Activated naive CD8-positive, alpha-beta T cell treated with anti-CD3 and anti-CD28 coated beads, Interleukin-2, amount 10 ng/mL, durations not matched to agents 7 days and 5 days (primary cell): ENCODE data around the gene CYTH1. TPM values are rescaled to one million over a fixed set of nuclear protein-coding genes. Genes with fewer than 3 reads are reported as not detected.

Source experiments
- ATAC-seq: fragments of 150-1000 bp; cut with Tn5 transposase; one replicate; pipeline ENCODE4 v1.10.0; 2021; ENCODE audit warnings: low read depth, moderate library complexity
- POLR2A ChIA-PET: fragments of 350-600 bp; sonication (Branson Sonifier 250); formaldehyde crosslinking; loops from one replicate; lab custom pipeline; 2021; ENCODE audit warnings: antibody characterized with exemption; lab: Charles Lee
- DNase-seq: peaks from one replicate; pipeline ENCODE4 v3.0.0; 2021
- H3K27ac Mint-ChIP-seq: one replicate; pipeline ENCODE4 v1.8.0; 2022; ENCODE audit warnings: mild to moderate bottlenecking, mixed read lengths
- H3K27me3 Mint-ChIP-seq: one replicate; pipeline ENCODE4 v1.8.0; 2022; ENCODE audit warnings: mild to moderate bottlenecking, moderate library complexity, mixed read lengths
- H3K36me3 Mint-ChIP-seq: one replicate; pipeline ENCODE4 v1.8.0; 2021; ENCODE audit warnings: mild to moderate bottlenecking, mixed read lengths
- H3K4me1 Mint-ChIP-seq: one replicate; pipeline ENCODE4 v1.8.0; 2021; ENCODE audit warnings: mixed read lengths
- H3K4me3 Mint-ChIP-seq: one replicate; pipeline ENCODE4 v1.8.0; 2022; ENCODE audit warnings: mild to moderate bottlenecking, moderate library complexity, mixed read lengths
- H3K9me3 Mint-ChIP-seq: one replicate; pipeline ENCODE4 v1.8.0; 2021; ENCODE audit warnings: mixed read lengths
- total RNA-seq, 2 experiments: library from RNA; stranded (reverse); gene quantifications; one replicate each; pipeline ENCODE4 v1.2.3, GENCODE V29; 2021

CYTH1 gene
- total RNA-seq, 2 experiments from 2014 or later: 180 to 200 TPM

DNA sequence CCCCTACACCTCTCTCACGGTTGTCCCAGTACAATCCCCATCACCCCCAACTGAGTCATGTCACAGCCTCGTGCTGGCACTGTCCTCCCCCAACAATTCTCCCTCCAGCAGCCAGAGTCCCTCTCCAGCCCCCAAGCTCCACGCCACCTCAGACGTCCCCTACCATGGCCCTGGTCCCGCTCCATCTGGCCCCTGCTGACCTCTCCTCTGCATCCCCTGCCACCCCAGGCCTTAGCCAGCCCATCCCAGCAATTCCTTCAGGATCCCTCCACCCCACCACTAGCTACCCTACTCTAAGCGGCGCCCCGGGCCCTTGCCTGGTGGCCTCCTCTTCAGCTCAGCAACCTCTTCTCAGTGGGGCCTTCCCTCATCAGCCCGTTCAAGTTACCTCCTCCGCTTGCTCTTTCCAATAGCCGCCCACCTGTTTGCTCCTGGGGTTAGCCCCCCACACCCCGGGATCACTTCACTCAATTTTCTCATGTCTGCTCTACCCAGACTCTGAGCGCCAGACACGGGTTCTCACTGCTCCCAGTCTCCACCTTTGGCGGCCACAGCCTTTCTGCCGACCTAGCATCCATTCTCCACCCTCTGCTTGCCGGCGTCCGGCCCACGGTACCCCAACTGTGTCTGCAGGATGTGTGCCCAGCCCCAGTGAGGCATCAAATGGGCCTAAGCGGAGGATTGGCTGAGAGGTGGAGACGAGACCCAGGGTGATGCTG, 112.7 kb downstream of the CYTH1 start:
- peak overlapping the region; percentile 39 for H3K27ac Mint-ChIP-seq
- H3K4me1 Mint-ChIP-seq: peaks cover 19% of the 10 kb centered on the region
- ATAC-seq: no peak
- no peak for DNase-seq
- no peaks in the 10 kb centered on the region for H3K27me3 Mint-ChIP-seq
- no peak overlapping the region for H3K4me3 Mint-ChIP-seq
- no peaks in the 10 kb centered on the region for H3K9me3 Mint-ChIP-seq
- peaks cover 14% of the 10 kb centered on the region for H3K36me3 Mint-ChIP-seq
- POLR2A ChIA-PET: interaction anchor here (0.5 kb wide), 1 partner anchor 71 kb away, joined by 4 read pairs; no protein-coding TSS in a partner anchor

DNA sequence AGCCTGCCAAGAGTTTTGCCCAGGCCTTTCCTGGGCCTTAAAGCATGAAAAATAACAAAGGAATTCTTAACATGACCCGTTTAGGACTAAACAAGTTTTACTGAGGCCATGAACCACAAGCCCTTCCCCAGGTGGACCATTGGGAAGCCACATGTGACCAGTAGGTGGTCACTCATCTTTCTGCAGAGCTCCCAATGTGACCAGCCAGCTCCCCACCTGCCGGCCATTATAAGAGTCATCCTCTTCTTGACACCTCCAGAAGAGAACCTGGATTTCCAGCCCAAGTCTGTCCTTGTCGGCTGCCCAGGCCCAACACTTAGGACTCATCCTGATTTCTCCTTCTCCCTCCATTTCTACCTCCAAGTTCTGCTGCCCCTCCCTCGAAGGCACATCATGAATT, 113.2 kb downstream of the CYTH1 start:
- Mint-ChIP-seq H3K36me3 (peaks cover 11% of the 10 kb centered on the region), H3K4me1 (peaks cover 19% of the 10 kb centered on the region), H3K27me3 (no peaks in the 10 kb centered on the region), H3K27ac (peak overlapping the region; percentile 18), H3K9me3 (no peaks in the 10 kb centered on the region), H3K4me3 (no peak overlapping the region)
- no peak for DNase-seq
- no peak for ATAC-seq
- POLR2A ChIA-PET: interaction anchor here (0.5 kb wide), 1 partner anchor 71 kb away, joined by 4 read pairs; no protein-coding TSS in a partner anchor

DNA sequence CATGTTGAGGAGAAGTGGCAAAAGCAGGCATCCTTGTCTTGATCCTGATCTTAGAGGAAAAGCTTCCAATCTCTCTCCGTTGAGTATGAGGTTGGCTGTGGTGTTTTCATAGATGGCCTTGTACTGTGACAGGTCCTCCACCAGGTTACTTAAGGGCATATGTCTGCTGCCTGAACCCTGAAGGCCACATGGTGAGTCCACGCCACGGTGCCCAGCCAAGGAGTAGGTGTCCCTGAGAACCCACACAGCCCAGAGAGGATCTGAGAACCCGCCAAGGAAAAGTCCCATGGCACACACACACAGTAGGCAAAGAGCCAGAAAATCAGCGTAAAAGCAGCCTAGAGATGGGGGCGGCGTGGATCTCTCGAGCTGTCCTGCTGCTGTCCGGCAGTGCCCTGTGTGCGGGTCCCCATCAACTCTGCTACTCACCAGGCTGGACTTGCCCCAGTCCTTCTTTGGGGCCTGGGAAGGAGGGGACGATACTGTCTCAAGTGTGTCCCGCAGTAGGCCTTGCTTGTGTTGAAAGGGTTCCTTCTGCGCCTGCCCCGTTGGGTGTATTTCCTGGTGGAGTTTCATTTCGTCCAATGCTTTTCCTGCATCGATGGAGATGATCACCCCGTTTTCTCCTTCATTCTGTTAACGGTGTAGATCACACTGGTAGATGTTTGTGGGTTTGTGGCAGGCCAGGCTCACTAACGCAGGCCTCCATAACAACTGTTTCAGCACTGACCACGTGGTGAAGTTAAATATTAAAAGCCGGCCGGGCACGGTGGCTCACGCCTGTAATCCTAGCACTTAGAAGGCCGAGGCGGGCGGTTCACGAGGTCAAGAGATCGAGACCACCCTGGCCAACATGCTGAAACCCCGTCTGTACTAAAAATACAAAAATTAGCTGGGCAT, 114.1 kb downstream of the CYTH1 start:
- no peak for DNase-seq
- H3K27me3 Mint-ChIP-seq: no peaks in the 10 kb centered on the region
- peak overlapping the region; percentile 47 for H3K27ac Mint-ChIP-seq
- peaks cover 22% of the 10 kb centered on the region for H3K4me1 Mint-ChIP-seq
- no peaks in the 10 kb centered on the region for H3K9me3 Mint-ChIP-seq
- H3K36me3 Mint-ChIP-seq: peaks cover 9% of the 10 kb centered on the region
- no peak for ATAC-seq
- H3K4me3 Mint-ChIP-seq: no peak overlapping the region
- POLR2A ChIA-PET: interaction anchor here (0.6 kb wide), 1 partner anchor 68 kb away, joined by 5 read pairs; no protein-coding TSS in a partner anchor

DNA sequence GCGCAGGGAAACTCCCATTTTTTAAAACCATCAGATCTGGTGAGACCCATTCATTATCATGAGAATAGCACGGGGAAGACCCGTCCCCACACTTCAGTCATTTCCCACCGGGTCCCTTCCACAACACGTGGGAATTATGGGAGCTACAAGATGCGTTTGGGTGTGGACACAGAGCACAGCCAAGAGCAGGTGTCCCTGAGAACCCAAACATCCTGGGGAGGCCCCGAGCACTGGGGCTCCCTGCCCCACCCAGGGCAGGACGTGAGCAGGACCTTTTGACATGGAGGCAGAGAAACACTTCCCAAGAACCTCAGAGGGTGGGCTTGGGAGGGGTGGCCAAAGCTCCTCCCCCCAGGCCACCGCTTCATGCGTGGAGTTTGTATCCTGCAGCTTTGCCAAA, 115.0 kb downstream of the CYTH1 start:
- Mint-ChIP-seq H3K4me1 (peaks cover 22% of the 10 kb centered on the region), H3K27me3 (no peaks in the 10 kb centered on the region), H3K27ac (peak overlapping the region; percentile 81), H3K4me3 (no peak overlapping the region), H3K9me3 (no peaks in the 10 kb centered on the region), H3K36me3 (peaks cover 9% of the 10 kb centered on the region)
- POLR2A ChIA-PET: no interaction called here
- no peak for ATAC-seq
- no peak for DNase-seq

DNA sequence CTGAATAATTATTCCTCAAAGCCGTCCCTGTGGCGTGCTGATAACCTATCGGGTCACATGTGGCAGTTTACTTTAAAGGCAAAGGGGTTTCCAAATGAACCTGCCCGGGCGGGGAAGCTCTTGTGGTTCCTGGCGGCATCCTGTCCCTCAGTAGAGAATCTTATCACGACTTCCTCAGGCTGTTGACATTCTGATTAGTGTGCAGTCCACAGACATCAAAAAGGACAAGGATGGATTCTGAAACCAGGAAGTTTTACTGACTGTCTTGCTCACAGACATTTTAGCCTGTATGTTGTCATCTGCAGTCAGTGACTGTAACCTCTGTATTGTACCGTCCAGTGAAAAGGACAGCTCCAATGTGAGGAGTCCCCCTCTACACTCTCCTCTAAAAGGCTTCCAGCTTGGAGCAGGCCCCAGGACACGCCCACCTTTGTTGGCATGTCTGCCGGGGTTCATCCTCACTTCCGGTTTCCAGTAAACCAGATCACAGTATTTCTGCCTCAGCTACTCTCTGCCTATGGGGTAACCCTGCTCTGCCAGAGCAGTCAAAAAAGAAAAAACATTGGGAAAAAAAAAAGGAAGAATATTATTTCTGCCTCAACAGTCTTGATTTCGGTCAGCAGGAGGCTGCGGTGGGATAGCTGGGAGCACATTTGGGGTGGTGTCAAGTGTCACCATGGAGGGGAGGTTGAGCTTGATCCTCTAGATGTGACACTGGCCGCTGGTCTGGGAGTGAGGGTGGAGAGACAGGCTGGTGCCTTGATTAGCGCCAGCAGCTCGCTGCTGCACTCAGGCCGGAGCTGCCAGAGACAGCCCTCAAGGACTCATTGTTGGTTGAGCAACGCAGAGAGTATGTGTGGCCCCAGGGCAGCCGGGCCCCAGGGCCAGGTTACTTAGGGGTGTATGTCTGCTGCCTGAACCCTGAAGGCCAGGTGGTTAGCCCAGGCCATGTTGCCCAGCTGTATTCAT, 115.8 kb downstream of the CYTH1 start:
- Mint-ChIP-seq H3K4me3 (peak overlapping the region; percentile 62), H3K4me1 (peaks cover 22% of the 10 kb centered on the region), H3K36me3 (peaks cover 9% of the 10 kb centered on the region), H3K9me3 (no peaks in the 10 kb centered on the region), H3K27me3 (no peaks in the 10 kb centered on the region), H3K27ac (peak overlapping the region; percentile 81)
- POLR2A ChIA-PET: interaction anchor here (0.8 to 1.2 kb wide), 3 partner anchors 70 to 390 kb away, joined by 3 to 4 read pairs (median 3); no protein-coding TSS in a partner anchor
- ATAC-seq: peak; percentile 80
- DNase-seq: peak; percentile 52

DNA sequence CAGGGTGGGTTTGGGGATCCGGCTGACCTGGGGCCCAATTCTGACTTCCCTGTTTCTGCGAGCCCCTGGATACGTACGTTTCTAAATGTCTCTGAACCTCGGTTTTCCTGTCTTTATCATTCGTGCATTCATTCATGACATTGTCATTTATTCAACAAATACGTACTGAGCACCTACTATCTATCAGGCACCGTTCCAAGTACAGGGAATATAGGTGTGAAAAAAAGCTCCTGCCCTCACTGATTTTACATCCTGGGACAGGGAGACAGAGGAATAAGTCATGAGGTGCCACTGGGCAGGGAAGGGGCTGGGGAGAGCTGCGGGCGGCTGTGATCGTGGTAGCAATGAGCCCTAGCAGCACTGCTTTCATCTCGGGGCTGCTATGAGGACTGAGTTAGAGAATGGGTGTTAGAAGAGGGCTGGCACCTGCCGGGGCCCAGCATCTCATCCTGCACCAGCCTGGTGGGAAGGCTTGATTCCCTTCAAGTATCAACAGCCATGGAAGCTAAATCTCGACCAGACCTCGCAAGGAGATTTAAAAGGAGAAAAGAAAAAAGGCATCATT, 116.6 kb downstream of the CYTH1 start:
- peak; percentile 37 for ATAC-seq
- peak overlapping the region; percentile 62 for H3K4me3 Mint-ChIP-seq
- peaks cover 22% of the 10 kb centered on the region for H3K4me1 Mint-ChIP-seq
- no peaks in the 10 kb centered on the region for H3K27me3 Mint-ChIP-seq
- no peak for DNase-seq
- H3K36me3 Mint-ChIP-seq: peaks cover 7% of the 10 kb centered on the region
- POLR2A ChIA-PET: interaction anchor here (0.8 to 1.2 kb wide), 3 partner anchors 71 to 389 kb away, joined by 3 to 4 read pairs (median 3); no protein-coding TSS in a partner anchor
- peak overlapping the region; percentile 81 for H3K27ac Mint-ChIP-seq
- H3K9me3 Mint-ChIP-seq: no peaks in the 10 kb centered on the region

DNA sequence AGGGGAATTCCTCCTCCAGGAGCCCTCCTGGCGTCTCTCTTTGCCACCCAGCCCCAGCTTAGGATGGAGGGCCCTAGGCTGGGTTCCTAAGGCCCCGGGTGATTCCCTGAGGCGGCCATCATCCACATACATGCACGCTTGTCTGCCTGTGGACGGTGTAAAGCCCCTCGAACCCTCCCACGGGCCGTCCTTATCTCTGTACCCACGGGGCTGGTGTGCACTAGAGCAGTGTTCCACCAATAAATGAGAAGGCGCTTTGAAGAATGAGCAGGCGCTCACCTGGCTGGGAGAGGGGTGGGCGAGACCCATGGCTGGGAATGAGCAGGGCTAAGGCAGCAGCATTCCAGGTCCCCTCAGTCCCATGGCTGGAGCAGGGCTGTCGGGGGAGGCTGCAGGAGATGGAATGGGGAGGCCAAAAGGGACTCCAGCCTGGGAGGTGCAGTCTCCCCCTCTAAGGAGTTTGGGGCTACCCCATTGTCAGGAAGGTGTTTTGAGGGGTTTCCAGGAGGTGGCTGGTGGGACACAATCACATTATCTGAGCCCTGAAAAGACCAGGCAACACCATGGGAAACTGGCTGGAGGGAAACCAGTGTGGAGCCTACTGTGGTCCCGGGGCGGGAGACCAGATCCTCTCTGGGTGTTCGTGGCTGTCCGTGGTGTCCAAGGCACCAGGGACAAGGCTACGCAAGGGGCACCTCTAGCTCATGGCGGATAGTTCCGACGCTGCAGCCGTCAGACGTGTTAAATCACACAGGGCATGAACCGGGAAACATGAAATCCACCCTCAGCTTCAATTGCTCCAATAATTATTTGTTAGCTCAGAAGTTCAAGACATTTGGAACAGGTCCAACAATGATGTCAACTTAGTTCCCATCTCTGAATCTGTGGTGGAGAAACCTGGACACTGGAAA, 117.3 kb downstream of the CYTH1 start:
- Mint-ChIP-seq H3K4me1 (peaks cover 22% of the 10 kb centered on the region), H3K4me3 (no peak overlapping the region), H3K27me3 (no peaks in the 10 kb centered on the region), H3K27ac (no peak overlapping the region), H3K9me3 (no peaks in the 10 kb centered on the region), H3K36me3 (peaks cover 7% of the 10 kb centered on the region)
- DNase-seq: no peak
- no peak for ATAC-seq
- POLR2A ChIA-PET: no interaction called here

DNA sequence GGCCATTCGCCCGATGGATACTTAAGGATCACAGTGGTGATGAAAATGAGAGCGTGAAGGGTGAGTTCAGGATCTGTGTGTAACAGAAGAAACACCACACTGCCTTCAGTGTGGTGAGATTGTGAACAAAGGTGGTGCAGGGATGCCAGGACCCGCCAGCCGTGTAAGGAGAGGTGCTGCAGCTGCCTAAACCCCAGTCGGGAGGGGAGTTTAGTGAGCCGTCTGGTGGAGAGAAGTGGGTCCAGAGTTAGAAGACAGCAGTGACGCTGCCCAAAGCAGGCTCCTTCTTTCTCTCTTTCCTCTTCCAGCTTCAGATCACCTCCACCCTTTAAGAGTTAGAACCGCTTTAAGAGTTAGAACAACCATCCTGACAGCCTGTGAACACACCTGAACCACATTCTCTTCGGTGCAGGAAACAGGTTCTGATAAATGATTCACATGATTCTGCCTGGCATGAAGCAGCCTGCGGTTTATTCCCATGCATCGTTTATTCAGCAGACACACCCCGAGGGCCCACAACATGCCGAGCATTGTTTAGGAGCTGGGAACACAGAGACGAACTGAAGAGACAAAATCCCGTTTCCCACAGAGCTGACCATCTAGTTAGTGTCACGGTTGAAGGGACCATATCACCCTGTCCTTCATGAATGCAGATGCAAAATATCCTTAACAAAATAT, 120.8 kb downstream of the CYTH1 start:
- ATAC-seq (no peak), DNase-seq (no peak)
- H3K27ac Mint-ChIP-seq: no peak overlapping the region
- H3K4me1 Mint-ChIP-seq: peaks cover 14% of the 10 kb centered on the region
- no peak overlapping the region for H3K4me3 Mint-ChIP-seq
- no peaks in the 10 kb centered on the region for H3K27me3 Mint-ChIP-seq
- no peaks in the 10 kb centered on the region for H3K9me3 Mint-ChIP-seq
- POLR2A ChIA-PET: no interaction called here
- peaks cover under 1% of the 10 kb centered on the region for H3K36me3 Mint-ChIP-seq

DNA sequence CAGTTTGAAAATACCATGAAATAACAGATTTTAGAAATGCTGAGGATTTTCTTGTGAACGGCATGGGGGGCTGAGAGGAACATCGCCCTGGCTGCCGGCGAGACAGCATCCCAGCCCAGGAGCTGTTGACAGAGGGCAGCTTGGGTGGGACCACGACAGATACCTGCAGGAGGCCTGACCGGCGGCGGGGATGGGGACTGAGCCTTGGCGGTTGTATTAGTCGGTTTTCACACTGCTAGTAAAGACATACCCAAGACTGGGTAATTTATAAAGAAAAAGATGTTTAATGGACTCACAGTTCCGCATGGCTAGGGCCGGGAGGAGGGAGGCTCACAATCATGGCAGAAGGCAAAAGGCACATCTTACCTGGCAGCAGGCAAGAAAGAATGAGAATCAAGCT, 122.5 kb downstream of the CYTH1 start:
- no peak for ATAC-seq
- H3K27ac Mint-ChIP-seq: no peak overlapping the region

DNA sequence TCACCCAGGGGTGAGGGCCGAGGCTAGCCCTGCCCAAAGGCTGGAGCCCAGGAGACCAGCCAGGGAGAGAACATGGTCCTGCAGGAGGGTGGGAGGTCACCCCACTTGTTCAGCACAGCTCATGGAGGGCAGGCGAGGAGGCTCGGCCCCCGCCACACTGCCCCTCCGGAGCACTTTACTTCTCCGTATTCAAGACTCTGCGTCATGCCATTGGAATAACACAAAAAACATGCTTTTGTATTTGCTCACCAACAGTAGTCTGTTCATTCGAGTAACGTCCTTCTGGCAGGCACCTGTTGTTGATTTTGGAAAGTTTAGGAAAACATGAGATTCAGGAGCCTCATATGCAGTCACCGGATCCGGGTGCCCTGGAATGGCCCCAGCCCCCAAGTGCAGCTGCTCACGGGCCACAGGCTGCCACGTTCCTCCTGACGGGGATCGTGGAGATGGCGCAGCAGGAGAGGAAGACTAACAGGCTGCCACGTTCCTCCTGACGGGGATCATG, 123.7 kb downstream of the CYTH1 start:
- POLR2A ChIA-PET: no interaction called here
- peaks cover 2% of the 10 kb centered on the region for H3K4me1 Mint-ChIP-seq
- ATAC-seq: no peak
- H3K9me3 Mint-ChIP-seq: no peaks in the 10 kb centered on the region
- no peaks in the 10 kb centered on the region for H3K27me3 Mint-ChIP-seq
- DNase-seq: no peak
- H3K36me3 Mint-ChIP-seq: no peaks in the 10 kb centered on the region
- H3K4me3 Mint-ChIP-seq: no peak overlapping the region
- H3K27ac Mint-ChIP-seq: no peak overlapping the region

More for the DNA sequence above, 122.5 kb downstream of the CYTH1 start:
- no peak for DNase-seq
- Mint-ChIP-seq H3K4me1 (peaks cover 4% of the 10 kb centered on the region), H3K27me3 (no peaks in the 10 kb centered on the region), H3K9me3 (no peaks in the 10 kb centered on the region), H3K36me3 (no peaks in the 10 kb centered on the region), H3K4me3 (no peak overlapping the region)
- POLR2A ChIA-PET: no interaction called here

DNA sequence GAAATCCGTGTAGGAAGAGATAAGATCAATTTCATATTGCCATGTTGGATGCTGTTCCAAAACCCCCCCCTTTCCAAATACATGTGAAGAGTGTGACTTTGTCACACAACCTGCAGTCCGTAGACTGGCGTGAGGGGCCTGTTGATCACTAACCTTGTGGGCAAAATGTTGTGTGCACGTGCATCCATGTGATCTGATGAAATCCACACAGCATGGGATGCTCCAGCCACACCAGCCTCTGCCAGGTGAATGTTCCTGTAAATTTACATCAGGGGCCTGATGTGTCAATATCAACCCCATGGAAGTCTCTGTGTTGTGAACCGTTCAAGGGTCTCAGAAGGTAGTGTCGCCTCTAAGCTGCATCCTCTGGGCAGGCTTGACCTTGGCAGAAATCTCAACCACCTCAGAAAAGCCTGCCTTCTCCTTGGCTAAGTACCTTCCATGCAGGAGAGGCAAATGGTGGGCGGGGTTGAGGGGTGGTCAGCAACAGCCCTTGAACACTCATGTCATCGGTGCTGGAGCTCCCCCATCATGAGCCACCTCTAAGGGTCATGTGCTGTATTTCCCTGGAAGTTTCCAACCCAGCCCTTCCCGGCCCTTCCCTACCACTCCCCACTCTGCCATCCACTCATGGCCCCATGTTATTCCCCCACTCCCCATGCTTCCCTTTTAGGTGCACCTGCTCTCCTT, 126.7 kb downstream of the CYTH1 start:
- ATAC-seq: no peak
- POLR2A ChIA-PET: no interaction called here

More for the DNA sequence above, 126.7 kb downstream of the CYTH1 start:
- Mint-ChIP-seq H3K27me3 (peaks cover 6% of the 10 kb centered on the region), H3K36me3 (no peaks in the 10 kb centered on the region), H3K4me3 (no peak overlapping the region), H3K4me1 (peaks cover 6% of the 10 kb centered on the region), H3K9me3 (no peaks in the 10 kb centered on the region), H3K27ac (no peak overlapping the region)
- DNase-seq: no peak
